GM12878 (cell line): ENCODE results near the gene TXN2. TPM values are rescaled to one million over a fixed set of nuclear protein-coding genes. Genes with fewer than 3 reads are reported as not detected.

ENCODE experiments used
- ATAC-seq: fragments of 200-7000 bp; cut with Tn5 transposase; 3 replicates; pipeline ENCODE4 v1.9.1; 2020; ENCODE audit warnings: mild to moderate bottlenecking, moderate library complexity
- BruUV-seq: library from RNA; stranded (reverse); fragments of 400-500 nt; replicated peaks from 2 replicates; lab custom pipeline; 2021; lab: Mats Ljungman, UMichigan
- CTCF ChIA-PET: fragments of 300-600 bp; sonication (Branson Sonifier 250); formaldehyde crosslinking; extraction: SDS; loops from one replicate; lab custom pipeline; 2021; ENCODE audit warnings: inconsistent platforms; lab: Yijun Ruan, JAX
- POLR2A ChIA-PET: fragments of 350-600 bp; formaldehyde crosslinking; extraction: SDS; loops from one replicate; lab custom pipeline; 2021; ENCODE audit warnings: inconsistent platforms; lab: Charles Lee
- RAD21 ChIA-PET: fragments of 300-600 bp; sonication (Branson Sonifier 250); formaldehyde crosslinking; loops from one replicate; lab custom pipeline; 2023; ENCODE audit warnings: antibody characterized with exemption; ENCODE audit not compliant: unreplicated experiment; lab: Charles Lee
- SMC1A ChIA-PET: fragments of 300-600 bp; sonication (Branson Sonifier 250); formaldehyde crosslinking; loops from one replicate; lab custom pipeline; 2023; ENCODE audit not compliant: unreplicated experiment, uncharacterized antibody; lab: Charles Lee
- DNase-seq: peaks from one replicate; pipeline ENCODE4 v3.0.0-alpha.2; 2011; ENCODE audit warnings: low read depth, low spot score
- FAIRE-seq: peaks from 3 replicates; lab custom pipeline; 2011; peaks lifted over from hg19 to GRCh38; lab: Jason Lieb, UNC
- H2AFZ ChIP-seq: 2 replicates; pipeline ENCODE4 v1.6.0; 2011; ENCODE audit warnings: low read depth, low read length, control low read depth; ENCODE audit not compliant: control insufficient read depth
- H3K27ac ChIP-seq: 2 replicates; pipeline ENCODE4 v1.5.1; 2011; ENCODE audit warnings: control low read depth; ENCODE audit not compliant: control insufficient read depth, insufficient read depth
- H3K27me3 ChIP-seq, 2 experiments: replicated peaks in 1 of 2; 2 replicates each; pipeline versions ENCODE4 v1.6.0 to v1.6.1; 2011; ENCODE audit warnings: low read length in 1 of 2; ENCODE audit not compliant: control insufficient read depth in 2 of 2, insufficient read depth in 2 of 2
- H3K36me3 ChIP-seq, 2 experiments: 2 replicates each; pipeline ENCODE4 v1.5.1; 2011; ENCODE audit warnings: low read length in 1 of 2; ENCODE audit not compliant: control insufficient read depth in 2 of 2, insufficient read depth in 2 of 2
- H3K4me1 ChIP-seq: 2 replicates; pipeline ENCODE4 v1.6.1; 2011; ENCODE audit warnings: mild to moderate bottlenecking, low read length, moderate library complexity, mixed read lengths; ENCODE audit not compliant: control insufficient read depth, insufficient read depth
- H3K4me2 ChIP-seq: 2 replicates; pipeline ENCODE4 v1.6.0; 2011; ENCODE audit warnings: control low read depth; ENCODE audit not compliant: control insufficient read depth, insufficient read depth
- H3K4me3 ChIP-seq: fragments of 200-600 bp; sonication (generic); 2 replicates; pipeline ENCODE4 v1.5.1; 2016
- H3K79me2 ChIP-seq: 2 replicates; pipeline ENCODE4 v1.6.0; 2011; ENCODE audit warnings: low read length; ENCODE audit not compliant: control insufficient read depth, insufficient read depth
- H3K9ac ChIP-seq: 2 replicates; pipeline ENCODE4 v1.8.0; 2011; ENCODE audit warnings: low read length, control low read depth, mixed read lengths; ENCODE audit not compliant: control insufficient read depth, insufficient read depth
- H3K9me3 ChIP-seq: replicated peaks from 3 replicates; pipeline ENCODE4 v1.5.1; 2011; ENCODE audit warnings: mild to moderate bottlenecking, low read length; ENCODE audit not compliant: control insufficient read depth, insufficient read depth
- H4K20me1 ChIP-seq: 2 replicates; pipeline ENCODE4 v1.6.0; 2011; ENCODE audit not compliant: control insufficient read depth, insufficient read depth
- EZH2 ChIP-seq: IDR thresholded peaks from 2 replicates; pipeline ENCODE4 v1.6.1; 2012; ENCODE audit warnings: low read depth, mild to moderate bottlenecking, control low read depth, inconsistent platforms, low read length, borderline replicate concordance; ENCODE audit not compliant: control insufficient read depth
- FOS ChIP-seq: IDR thresholded peaks from 3 replicates; pipeline ENCODE4 v1.6.1; 2011; ENCODE audit warnings: borderline replicate concordance; ENCODE audit not compliant: insufficient read length; ENCODE audit errors: extremely low read depth
- LARP7 ChIP-seq: fragments of 450-650 bp; IDR thresholded peaks from 2 replicates; pipeline ENCODE4 v1.6.1; 2017; ENCODE audit warnings: mild to moderate bottlenecking
- MYB ChIP-seq: fragments of 150-350 bp; IDR thresholded peaks from 2 replicates; pipeline ENCODE4 v1.6.1; 2014; ENCODE audit warnings: mild to moderate bottlenecking, low read depth, low read length, borderline replicate concordance
- PAX5 ChIP-seq: IDR thresholded peaks from 2 replicates; pipeline ENCODE4 v1.6.1; 2011; ENCODE audit warnings: low read depth, low read length, borderline replicate concordance
- PML ChIP-seq: IDR thresholded peaks from 2 replicates; pipeline ENCODE4 v1.6.1; 2012; ENCODE audit warnings: low read length, inconsistent platforms
- POLR2A ChIP-seq: IDR thresholded peaks from 2 replicates; pipeline ENCODE4 v1.6.1; 2011; ENCODE audit warnings: low read depth, mild to moderate bottlenecking, low read length
- RBBP5 ChIP-seq: fragments of 200-600 bp; sonication (generic); conservative IDR thresholded peaks from 2 replicates; pipeline ENCODE4 v1.6.1; 2016
- SIX5 ChIP-seq: IDR thresholded peaks from 2 replicates; pipeline ENCODE4 v1.6.1; 2011; ENCODE audit warnings: mild to moderate bottlenecking, low read depth, low read length, moderate library complexity; ENCODE audit not compliant: severe bottlenecking
- ZBTB33 ChIP-seq: fragments of 450-650 bp; IDR thresholded peaks from 2 replicates; pipeline ENCODE4 v1.6.1; 2017; ENCODE audit warnings: mild to moderate bottlenecking
- ZNF622 ChIP-seq: fragments of 450-650 bp; IDR thresholded peaks from 2 replicates; pipeline ENCODE4 v1.6.1; 2017; ENCODE audit warnings: mild to moderate bottlenecking, inconsistent platforms
- ZSCAN29 ChIP-seq: fragments of 450-650 bp; IDR thresholded peaks from 2 replicates; pipeline ENCODE4 v1.6.1; 2017; ENCODE audit warnings: mild to moderate bottlenecking, moderate library complexity
- WGBS: methylation state at CpG from one replicate; pipeline ENCODE4 v1.1.6; 2016; ENCODE audit warnings: low lambda C conversion rate; ENCODE audit not compliant: insufficient replicate concordance, insufficient coverage; ENCODE audit errors: missing lambda C conversion rate; 5-methylcytosine and 5-hydroxymethylcytosine counted together
- in situ Hi-C: fragments of 300-500 bp; cut with MboI; formaldehyde crosslinking; loops from 9 replicates; pipeline ENCODE4 v1.14.3; 2018; ENCODE audit warnings: mixed read lengths
- intact Hi-C: fragments of 100-400 bp; cut with micrococcal nuclease; formaldehyde crosslinking; loops from one replicate; pipeline ENCODE4 v1.14.2; 2022; ENCODE audit not compliant: unreplicated experiment
- polyA plus RNA-seq, 11 experiments: library from polyadenylated mRNA; depleted of rRNA in 4 of 11; unstranded in 6 of 11; stranded (reverse) in 5 of 11; fragments of >200 nt; fragmentation: Nextera tagmentation in 4 of 11; fragmentation: Illumina TruSeq in 1 of 11; extraction: Ambion mirVana in 4 of 11; extraction: Trizol in 1 of 11; gene quantifications; 1 replicate in 1 of 11; 2 replicates in 10 of 11; pipeline versions ENCODE4 v1.2.1 to v1.2.3, GENCODE V29; 2011 to 2016; ENCODE audit warnings: inconsistent platforms in 2 of 11, missing spikeins in 2 of 11, low read depth in 1 of 11
- total RNA-seq, 4 experiments: library from RNA; depleted of rRNA in 3 of 4; stranded (reverse); fragments of >200 nt in 3 of 4; fragmentation: Illumina TruSeq in 1 of 4; extraction: Trizol in 1 of 4; gene quantifications; 2 replicates each; pipeline versions ENCODE4 v1.2.1 to v1.2.3, GENCODE V29; 2013 to 2021
- TF ChIP-seq, protein P1 (sequence below): fragments of 450-650 bp; IDR thresholded peaks from 2 replicates; pipeline ENCODE4 v1.6.1; 2017; ENCODE audit warnings: mild to moderate bottlenecking, moderate library complexity
- TF ChIP-seq, protein P2 (sequence below): IDR thresholded peaks from 2 replicates; pipeline ENCODE4 v1.6.1; 2012; ENCODE audit warnings: improper control_type of control experiment, low read depth, low read length; ENCODE audit not compliant: insufficient replicate concordance

The TXN2 gene
- total and polyA plus RNA-seq, 10 of the 15 experiments (the other 5 are each of a cell fraction or from before 2014, with no cell fraction given), result 70.2 to 350 (median 183) TPM

DNA sequence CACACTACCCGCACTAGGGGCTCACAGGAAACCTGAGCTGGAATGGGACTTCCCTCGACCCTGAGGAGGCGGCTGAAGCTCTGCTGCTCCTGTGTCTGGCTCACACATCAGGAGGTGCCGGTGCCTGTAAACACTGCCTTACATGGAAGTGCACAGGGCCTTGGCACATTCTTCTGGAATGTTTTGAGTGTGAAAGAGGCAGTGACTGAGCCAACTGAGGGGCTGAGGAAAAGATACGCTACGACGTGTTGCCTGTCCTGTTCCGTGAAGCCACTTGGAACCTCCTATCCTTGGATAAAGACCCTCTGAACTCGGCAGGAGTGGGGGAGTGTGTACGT lies 10.5 kb downstream of the TXN2 start:
- Histone ChIP-seq H3K4me3 (no peak overlapping the region), H3K9ac (no peak overlapping the region), H3K4me2 (no peak overlapping the region), H3K27me3 (no peaks in the 10 kb centered on the region), H2AFZ (no peak overlapping the region), H3K79me2 (no peaks in the 10 kb centered on the region; the same call in 1 of the 2 replicates), H3K4me1 (peaks cover 4% of the 10 kb centered on the region), H3K9me3 (no peaks in the 10 kb centered on the region), H4K20me1 (no peaks in the 10 kb centered on the region), H3K27ac (no peak overlapping the region), H3K36me3 (peaks cover 23 to 32% of the 10 kb centered on the region in 2 experiments)
- ATAC-seq (no peak), DNase-seq (no peak), FAIRE-seq (no peak)
- intact Hi-C loops, result loop anchor here (1.0 to 5.0 kb wide), 2 partner anchors 84 to 170 kb away; partner anchors contain the start of gene MYH9
- POLR2A ChIA-PET, result interaction anchor here (0.6 to 1.5 kb wide), 6 partner anchors 24 to 171 kb away, joined by 3 to 5 read pairs (median 4); partner anchors contain the start of gene MYH9
- in situ Hi-C loops, result no loop called here
- SMC1A ChIA-PET, result interaction anchor here (0.8 to 4.0 kb wide), 12 partner anchors 16 to 308 kb away, joined by 3 to 70 read pairs (median 4); no protein-coding TSS in a partner anchor
- no TSS peak for BruUV-seq
- CTCF ChIA-PET, result interaction anchor here (0.6 to 8.5 kb wide), 37 partner anchors 10 to 775 kb away, joined by 3 to 125 read pairs (median 5); partner anchors contain the start of genes APOL2, FOXRED2 and TXN2
- 90% methylated on average over 10 of the region's 10 CpGs for WGBS
- RAD21 ChIA-PET, result interaction anchor here (0.6 to 4.7 kb wide), 15 partner anchors 11 to 276 kb away, joined by 3 to 107 read pairs (median 7); partner anchors contain the start of genes MYH9 and TXN2
- TF ChIP-seq EZH2 (no peak), SIX5 (no peak), LARP7 (no peak), RBBP5 (no peak), PAX5 (no peak), FOS (no peak), PML (no peak), ZNF622 (no peak), ZBTB33 (no peak), MYB (no peak), POLR2A (no peak), ZSCAN29 (no peak)
- TF ChIP-seq, protein P1, sequence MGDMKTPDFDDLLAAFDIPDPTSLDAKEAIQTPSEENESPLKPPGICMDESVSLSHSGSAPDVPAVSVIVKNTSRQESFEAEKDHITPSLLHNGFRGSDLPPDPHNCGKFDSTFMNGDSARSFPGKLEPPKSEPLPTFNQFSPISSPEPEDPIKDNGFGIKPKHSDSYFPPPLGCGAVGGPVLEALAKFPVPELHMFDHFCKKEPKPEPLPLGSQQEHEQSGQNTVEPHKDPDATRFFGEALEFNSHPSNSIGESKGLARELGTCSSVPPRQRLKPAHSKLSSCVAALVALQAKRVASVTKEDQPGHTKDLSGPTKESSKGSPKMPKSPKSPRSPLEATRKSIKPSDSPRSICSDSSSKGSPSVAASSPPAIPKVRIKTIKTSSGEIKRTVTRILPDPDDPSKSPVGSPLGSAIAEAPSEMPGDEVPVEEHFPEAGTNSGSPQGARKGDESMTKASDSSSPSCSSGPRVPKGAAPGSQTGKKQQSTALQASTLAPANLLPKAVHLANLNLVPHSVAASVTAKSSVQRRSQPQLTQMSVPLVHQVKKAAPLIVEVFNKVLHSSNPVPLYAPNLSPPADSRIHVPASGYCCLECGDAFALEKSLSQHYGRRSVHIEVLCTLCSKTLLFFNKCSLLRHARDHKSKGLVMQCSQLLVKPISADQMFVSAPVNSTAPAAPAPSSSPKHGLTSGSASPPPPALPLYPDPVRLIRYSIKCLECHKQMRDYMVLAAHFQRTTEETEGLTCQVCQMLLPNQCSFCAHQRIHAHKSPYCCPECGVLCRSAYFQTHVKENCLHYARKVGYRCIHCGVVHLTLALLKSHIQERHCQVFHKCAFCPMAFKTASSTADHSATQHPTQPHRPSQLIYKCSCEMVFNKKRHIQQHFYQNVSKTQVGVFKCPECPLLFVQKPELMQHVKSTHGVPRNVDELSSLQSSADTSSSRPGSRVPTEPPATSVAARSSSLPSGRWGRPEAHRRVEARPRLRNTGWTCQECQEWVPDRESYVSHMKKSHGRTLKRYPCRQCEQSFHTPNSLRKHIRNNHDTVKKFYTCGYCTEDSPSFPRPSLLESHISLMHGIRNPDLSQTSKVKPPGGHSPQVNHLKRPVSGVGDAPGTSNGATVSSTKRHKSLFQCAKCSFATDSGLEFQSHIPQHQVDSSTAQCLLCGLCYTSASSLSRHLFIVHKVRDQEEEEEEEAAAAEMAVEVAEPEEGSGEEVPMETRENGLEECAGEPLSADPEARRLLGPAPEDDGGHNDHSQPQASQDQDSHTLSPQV, result no peak
- TF ChIP-seq, protein P2, sequence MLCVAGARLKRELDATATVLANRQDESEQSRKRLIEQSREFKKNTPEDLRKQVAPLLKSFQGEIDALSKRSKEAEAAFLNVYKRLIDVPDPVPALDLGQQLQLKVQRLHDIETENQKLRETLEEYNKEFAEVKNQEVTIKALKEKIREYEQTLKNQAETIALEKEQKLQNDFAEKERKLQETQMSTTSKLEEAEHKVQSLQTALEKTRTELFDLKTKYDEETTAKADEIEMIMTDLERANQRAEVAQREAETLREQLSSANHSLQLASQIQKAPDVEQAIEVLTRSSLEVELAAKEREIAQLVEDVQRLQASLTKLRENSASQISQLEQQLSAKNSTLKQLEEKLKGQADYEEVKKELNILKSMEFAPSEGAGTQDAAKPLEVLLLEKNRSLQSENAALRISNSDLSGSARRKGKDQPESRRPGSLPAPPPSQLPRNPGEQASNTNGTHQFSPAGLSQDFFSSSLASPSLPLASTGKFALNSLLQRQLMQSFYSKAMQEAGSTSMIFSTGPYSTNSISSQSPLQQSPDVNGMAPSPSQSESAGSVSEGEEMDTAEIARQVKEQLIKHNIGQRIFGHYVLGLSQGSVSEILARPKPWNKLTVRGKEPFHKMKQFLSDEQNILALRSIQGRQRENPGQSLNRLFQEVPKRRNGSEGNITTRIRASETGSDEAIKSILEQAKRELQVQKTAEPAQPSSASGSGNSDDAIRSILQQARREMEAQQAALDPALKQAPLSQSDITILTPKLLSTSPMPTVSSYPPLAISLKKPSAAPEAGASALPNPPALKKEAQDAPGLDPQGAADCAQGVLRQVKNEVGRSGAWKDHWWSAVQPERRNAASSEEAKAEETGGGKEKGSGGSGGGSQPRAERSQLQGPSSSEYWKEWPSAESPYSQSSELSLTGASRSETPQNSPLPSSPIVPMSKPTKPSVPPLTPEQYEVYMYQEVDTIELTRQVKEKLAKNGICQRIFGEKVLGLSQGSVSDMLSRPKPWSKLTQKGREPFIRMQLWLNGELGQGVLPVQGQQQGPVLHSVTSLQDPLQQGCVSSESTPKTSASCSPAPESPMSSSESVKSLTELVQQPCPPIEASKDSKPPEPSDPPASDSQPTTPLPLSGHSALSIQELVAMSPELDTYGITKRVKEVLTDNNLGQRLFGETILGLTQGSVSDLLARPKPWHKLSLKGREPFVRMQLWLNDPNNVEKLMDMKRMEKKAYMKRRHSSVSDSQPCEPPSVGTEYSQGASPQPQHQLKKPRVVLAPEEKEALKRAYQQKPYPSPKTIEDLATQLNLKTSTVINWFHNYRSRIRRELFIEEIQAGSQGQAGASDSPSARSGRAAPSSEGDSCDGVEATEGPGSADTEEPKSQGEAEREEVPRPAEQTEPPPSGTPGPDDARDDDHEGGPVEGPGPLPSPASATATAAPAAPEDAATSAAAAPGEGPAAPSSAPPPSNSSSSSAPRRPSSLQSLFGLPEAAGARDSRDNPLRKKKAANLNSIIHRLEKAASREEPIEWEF, result no peak
